Limb (tissue), 2 donors: Measurements from ENCODE around the gene NCOA3.

Experiments
- DNase-seq, 2 donors: peaks; one replicate each; pipeline ENCODE4 v3.0.0-alpha.2; 2016; ENCODE audit errors: extremely low spot score in 2 of 2

Gene NCOA3

DNA sequence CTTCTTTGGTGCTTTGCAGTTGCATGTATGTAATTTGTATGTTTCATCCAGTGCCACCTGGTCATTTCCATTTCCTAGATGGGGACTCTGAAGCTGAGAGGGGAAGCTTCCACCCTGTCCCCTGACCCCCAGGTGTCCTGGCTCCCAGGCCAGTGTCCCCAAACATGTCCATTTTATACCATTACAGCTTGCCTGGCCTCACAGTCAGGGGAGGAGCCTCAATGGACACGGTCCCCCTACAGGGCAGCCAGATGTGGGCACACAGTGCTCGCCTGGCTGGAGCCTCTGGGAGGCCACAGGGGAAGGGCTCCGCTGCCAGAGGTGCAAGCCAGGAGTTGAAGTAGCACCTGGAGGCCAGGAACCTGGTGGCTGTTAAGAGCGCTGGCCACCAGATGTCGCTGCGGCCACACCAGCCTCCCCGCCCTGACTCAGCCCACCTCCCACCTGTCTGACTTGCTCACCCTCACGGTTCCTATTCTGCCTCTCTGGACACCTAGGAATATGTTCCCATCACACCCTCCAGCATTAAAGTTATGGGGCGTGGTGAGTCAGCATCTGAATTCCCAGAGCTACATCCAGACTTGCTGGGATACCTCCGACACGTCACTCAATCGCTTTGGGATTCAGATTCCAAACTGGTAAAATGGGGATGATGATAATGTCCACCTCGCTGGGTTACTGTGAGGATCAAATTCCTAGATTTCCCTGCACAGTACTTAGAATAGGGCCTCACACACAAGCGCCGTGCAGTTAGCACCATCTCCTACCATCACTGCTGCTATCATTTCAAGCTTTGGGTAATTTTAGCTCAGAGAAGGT is 176.2 kb downstream of the NCOA3 start:
- DNase-seq, result peak; percentile 30 to 84

DNA sequence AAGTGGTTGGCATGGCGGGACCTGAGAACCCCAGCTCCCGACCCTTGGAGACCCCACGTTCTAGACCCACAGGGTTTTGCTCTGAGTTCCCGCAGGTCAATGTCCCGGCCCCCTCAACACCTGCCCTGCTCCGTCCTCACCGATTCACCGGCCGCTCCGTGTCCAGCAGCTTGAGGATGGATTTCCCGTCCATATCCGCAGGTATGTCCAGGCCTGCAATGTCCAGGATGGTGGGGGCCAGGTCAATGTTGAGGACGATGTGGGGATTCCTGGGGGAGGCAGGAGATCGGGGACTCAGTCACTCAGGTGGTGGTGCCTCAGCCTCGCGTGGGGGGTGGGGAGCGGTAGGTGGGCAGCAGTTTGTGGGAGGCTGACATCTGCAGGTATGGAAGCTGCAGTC is 176.8 kb downstream of the NCOA3 start:
- no peak for DNase-seq

DNA sequence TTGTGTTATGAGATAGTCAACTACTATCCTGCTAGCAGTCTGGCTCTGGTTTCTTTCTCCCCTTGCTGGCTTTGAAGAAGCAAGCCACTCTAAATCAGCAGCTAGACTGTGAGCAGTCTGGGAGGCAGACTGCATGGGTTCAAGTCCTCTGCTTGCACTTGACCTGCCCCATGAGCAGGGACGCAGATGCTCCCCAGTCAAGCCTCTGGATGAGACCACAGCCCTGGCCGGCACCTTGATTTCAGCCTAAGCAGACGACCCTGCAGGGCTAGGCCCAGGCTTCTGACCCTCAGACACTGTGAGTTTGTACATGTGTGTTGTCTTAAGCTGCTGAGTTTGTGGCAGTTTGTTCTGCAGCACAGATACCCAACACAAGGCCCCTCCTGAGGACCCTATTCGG is 177.8 kb downstream of the NCOA3 start:
- no peak for DNase-seq

DNA sequence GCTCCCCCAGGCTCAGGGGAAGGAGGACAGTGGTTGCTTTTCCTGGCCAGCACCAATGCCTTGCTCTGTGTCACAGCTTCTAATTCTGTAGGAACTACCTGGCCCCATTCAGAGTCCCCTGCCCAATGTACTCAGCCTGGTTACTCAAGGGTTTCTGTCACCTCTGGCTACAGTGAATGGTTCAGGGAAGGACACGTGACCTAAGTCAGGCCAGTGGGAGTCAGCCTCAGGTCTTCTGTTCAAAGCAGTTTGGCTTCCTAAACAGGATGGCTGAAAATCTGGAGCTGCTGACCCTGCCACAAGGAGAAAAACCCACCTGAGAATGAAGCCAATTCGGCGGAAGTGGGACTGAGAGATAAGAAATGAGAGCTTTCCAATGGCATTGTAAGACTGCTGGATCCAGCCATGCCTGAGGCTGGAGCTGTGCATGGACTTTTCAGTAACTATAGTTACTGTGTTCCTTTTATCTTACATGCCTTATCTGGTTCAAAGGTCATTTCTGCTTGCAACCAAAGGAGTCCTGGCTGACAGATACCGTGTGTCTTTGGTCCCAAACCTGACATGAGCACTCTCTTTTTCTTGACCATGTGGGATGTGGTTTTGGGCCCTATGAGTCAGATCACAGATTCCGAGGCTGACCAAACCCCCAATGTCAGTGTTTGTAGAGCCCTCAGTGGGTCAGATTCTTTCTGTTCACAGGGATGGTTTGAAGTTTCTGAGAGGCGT is 179.3 kb downstream of the NCOA3 start:
- no peak for DNase-seq

DNA sequence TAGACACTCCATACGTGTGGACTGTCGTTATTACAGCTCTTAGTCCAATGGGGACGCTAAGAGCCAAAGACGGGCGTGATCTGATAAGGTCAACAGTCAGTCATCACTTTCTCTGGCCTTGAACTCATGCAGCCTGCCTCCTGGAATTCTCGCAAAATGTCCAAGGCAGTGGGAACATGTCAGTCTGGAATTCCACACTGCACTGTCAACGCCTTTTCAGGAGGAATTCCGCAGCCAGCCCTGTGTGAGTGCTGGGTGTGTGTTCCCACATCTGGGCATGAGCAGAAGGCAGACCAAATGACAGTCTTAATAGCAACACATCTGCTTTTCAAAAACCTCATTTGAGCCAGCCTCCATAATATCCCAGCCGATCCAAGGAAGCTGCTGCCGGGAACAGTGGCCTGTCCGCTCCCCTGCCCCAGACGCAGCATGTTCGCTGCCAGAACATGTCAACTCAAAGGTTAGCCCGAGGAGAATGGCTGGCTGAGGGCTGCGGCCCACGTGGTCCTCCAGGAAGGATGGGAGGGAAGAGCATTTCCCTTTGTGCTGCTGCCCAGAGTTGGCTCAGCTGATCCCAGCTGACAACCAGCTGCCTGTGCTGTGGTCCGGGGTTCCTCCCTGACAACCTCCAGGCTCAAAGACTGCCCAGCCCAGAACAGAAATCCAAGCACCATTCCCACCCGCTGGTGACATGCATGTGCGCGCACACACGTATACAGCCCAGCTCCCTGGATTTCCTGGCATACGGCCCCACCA is 180.5 kb downstream of the NCOA3 start:
- DNase-seq, result peak; percentile 62 to 65

DNA sequence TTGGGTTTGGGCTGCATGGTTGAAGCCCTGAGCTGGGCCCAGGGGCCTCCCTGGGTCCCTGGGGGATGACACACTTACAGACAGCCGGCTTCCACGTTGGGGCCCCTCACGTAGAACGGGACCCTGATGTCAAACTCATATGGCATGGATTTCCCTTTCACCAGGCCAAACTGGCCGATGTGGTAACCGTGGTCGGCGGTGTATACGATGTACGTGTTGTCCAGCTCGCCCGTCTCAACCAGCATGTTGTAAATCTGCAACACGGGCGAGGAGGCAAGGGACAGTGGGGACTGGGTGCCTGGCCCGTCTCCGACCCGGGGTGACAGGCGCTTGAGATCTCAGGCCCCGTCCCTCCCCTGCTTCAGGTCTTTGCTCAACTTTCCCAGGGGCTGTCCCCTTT is 181.2 kb downstream of the NCOA3 start:
- DNase-seq, result no peak

DNA sequence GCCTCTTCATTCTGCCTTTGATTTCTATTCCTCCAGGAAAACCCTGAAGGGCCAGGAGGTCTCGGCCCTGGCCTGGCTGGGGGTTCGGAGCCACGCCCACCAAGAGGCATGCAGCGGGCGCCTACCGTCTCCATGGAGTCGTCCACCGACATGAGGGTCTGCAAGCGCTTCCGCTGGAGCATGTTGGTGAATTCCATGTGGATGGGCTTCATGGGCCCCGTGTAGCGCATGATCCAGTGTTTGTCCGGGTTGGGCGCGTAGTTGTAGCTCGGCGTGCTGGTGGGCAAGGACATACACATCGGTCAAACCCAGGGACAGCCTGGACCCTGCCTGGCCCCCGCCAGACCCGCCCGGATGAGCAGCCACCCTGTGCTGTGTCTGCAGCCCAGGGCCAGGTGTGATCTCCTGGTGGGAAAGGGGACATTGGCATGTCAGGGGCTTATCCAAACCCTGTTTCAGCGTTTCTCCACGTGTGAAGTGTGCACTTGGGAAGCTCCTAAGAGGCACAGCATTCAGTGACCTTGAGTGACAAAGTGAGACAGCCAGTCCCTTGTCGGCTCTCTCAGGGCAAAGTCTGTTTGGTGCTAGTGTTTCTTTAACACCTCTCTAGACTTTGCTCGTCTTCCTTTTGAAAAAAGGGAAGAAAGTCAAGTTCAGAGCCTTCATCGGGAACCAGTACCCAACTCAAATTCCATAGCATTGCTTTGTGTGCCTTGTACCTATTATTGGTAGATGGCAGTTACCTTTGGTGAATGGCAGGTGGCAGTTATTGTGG is 182.8 kb downstream of the NCOA3 start:
- no peak for DNase-seq

DNA sequence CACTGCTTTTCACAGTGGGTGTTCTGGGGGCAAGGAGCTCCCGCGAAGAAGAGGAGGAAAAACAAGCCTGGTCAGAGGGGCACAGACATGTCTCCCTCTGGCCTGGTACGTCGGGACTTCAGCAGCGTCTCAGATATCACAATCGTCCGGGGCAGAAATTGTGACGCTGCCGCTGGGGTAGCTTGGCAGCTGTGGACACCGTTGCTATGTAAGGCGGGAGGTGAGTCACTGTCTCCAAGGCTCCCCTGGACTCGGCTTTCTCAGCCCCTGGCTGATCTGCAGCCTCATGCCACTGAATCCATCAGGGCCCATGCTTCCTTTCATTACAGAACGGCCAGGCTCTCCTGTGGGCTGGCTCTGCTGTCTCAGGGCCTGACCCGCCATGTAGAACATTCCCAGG is 184.9 kb downstream of the NCOA3 start:
- DNase-seq, result peak in 1 of 2 donors; percentile 55

DNA sequence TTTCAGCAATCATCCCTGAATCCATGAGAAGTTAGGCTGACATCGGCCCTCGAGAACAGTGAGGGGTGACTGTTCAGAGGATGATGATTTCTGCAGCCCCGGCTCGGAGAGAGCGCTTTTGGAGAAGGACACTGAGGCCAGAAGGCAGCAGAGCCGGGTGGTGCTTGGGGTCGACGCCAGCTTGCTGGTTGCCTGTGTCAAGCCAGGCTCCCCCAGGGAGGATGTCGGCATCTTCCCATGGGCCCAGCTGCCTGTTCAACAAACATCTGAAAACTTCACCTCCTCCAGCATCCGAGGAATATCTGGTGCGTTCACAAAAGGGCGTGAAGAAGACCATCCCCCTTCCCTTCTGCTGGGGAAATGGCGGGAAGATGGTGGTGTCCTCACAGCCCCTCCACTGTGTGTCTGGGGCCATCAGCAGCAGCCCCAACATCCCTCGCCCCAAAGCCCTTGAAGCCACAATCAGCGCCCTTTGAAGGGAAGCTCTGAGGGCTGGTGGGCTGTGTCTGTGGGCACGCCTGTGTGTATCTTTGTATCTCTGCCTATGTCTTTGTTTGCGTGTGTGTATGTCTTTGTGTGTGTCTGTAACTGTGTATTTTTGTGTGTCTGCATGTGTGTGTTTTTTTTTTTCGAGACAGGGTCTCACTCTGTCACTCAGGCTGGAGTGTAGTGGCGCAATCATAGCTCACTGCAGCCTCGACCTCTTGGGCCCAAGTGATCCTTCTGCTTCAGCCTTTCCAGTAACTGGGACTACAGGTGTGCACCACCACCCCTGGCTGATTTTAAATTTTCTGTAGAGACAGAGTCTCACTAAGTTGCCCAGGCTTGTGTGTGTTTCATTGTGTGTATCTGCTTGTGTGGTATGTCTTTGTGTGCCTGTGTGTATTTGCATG is 185.7 kb downstream of the NCOA3 start:
- DNase-seq, result no peak

DNA sequence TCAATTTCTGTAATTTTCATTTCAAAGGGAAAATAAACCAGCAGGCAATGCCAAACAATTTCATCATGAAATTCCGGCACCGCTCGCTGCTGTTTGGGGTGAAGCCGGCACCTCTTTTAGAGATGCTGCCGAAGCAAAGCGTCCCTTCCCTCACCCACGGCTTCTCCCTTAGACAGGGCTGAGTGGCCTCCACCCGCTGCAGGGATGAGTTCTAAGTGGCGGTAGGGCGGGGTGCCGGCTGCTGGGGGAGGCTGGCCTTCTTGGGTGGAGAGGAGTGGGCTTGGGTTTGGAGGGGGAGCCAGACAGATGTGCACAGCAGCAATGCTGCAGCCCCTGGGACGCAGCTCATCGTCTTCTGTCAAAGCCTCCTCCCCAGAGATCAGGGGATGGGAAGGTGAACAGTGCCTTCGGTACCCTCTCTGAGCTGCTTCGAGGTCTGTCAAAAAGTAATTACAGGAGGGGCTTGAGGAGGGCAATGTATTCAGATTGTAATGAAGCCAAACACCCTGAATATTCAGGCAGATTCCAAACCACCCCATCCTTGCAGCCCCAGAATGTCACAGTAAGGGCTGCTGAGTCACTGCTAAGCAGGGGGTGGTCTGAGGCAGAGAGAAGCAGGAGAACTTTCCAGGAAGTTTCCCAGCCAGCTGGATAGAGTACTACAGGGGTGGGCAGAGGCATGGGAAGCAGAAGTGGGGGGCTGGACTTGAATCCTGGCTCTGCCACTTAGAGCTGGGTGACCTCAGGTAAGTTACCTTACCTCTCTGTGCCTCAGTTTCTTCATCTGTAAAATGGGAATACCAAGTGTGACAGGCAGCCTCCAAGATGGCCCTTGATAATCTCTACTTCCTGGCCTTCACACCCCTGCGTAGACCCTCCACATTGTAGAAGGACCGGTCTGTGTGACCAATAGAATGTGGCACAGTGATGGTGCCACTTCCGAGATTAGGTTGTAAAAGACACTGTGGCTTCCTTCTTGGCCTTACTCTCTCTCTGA is 187.0 kb downstream of the NCOA3 start:
- DNase-seq, result no peak

DNA sequence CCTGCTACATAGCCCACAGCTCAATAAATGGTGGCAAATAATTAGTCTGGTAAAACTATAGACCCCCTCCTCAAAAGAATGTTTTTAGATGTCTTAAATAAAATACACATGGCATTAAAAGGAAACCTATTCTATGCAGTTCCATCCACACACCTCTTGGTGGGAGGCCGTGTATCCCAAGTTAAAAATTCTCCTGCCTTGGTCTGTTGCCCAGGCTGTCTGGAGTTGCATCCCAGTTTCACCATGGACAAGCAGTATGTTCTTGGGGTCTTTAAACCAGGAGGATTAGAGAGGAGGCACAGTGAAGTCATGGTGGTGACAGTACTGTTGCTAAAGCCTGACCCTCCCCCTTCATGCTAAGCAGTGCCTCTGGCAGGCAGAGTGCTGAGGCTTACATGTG is 188.0 kb downstream of the NCOA3 start:
- no peak for DNase-seq

DNA sequence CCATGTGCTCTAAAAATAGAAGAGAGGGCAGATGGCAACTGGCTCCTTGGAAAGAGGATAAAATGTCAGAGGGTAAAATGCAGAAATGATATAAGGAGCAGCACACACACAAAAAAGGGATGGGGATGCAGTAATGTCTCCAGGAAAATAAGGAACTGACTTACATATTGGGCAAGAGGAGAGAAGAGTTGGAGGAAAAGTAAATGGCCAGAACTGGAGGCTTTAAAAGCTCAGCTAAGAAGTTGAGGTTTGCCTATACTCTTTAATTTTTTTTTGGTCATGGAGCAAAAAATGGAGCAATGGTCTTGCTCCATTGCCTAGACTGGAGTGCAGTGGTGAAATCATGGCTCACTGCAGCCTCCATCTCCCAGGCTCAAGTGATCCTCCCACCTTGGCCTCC is 189.9 kb downstream of the NCOA3 start:
- DNase-seq, result no peak

DNA sequence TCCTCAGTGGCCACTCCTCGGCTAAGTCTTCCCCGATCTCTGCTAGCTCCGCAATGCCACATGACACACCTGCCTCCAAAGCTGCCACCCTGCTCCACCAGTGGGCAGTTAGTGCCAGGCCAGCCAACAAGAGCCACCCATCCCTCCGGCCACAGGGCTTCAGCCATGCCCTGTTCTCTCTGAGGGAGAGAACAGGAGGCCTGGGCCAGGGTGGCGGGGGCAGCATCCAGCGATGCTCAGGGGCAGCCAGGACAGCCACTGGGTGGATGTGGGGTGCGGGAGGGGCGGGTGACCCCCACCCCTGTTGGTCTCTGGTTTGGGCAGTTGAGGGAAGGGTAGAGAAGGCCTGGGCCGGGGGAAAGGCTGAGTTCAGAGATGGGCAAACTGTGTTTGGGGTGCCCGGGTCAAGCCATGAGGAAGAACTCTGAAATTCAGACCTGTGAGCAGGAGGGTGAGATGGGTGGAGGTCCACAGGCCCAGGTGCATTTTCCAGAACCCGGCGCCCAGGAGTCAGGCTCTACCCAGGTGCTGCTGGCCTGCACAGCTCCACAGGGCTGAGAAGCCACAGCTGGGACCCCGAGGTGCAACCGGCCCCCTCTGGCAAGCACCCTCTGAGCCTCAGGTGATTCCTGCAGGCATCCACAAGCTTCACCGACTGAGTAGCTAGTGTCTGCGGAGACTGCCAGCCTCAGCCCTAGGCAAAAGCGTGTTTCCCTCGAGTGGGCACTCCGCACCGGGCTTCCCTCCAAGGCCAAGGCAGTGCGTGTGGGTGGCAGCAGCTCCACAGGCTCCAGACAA is 192.5 kb downstream of the NCOA3 start:
- no peak for DNase-seq

DNA sequence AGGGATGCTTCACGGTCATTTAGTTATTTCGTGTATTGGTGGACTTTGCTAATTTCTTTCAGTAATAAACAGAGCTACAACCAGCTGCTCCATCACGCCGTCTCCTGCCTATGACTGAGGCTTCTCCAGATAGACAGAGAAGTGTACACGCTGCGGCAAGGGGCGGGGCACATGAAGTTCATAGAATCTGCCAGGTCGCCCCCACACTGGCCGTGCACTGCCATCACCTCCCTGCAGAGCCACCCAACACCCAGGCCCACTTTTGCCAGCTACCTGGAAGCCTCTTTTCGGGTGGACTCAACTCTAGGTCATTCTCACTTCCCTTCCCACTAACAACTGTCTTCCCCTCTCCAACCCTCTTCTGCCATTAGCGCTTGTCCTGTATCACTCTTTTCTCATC is 195.2 kb downstream of the NCOA3 start:
- no peak for DNase-seq

DNA sequence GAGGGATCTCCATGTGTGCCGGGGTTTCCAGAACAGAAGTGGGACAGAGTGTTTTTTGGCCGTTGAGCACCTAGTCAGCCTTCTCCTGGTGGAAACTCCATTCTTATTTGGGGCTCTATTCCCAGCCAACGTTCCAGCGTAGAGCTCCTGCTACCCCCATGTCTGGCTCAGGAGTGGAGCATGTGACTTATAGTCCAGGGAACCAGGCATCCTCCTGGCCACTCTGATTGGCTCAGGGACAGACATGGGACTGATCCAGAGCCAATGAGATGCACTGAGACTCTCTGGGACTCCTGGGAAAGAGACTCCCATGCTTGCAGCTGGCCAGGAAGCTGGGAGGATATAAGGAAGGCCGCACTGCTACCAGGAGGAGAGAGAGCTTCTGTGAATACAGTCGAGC is 196.5 kb downstream of the NCOA3 start:
- no peak for DNase-seq

DNA sequence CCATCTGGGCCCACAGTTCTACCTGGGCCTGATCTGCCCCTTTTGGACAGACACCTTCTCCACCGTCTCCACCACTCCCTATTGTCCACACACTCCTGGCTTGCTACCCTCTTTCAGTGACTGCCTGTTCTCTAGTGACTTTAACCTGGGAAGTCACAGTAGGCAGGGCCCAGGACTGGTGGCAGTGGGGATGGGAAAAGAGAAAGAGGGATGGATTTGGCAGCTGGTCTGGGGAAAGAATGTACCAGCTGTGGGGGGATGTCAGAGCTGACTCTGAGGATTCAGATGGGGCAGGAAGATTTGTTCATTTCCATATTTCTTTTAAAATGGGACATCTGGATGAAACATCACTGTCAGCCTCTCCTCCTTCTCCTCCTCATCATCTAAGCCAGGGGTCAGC is 198.1 kb downstream of the NCOA3 start:
- peak in 1 of 2 donors; percentile 21 for DNase-seq

DNA sequence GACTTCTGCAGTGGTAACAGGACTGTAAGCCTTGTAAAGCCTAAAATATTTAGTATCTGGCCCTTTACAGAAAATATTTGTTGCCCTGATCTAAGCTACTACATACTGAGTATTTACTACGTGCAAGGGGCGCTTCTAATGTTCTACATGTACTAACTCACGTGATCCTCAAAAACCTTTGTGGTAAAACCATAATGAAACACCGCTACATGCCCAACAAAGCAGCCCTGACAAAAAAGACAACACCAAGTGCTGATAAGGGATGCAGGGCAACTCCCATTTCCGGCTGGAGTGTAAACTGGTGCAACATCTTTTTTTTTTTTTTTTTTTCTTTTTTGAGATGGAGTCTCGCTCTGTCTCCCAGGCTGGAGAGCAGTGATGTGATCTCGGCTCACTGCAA is 198.6 kb downstream of the NCOA3 start:
- no peak for DNase-seq

DNA sequence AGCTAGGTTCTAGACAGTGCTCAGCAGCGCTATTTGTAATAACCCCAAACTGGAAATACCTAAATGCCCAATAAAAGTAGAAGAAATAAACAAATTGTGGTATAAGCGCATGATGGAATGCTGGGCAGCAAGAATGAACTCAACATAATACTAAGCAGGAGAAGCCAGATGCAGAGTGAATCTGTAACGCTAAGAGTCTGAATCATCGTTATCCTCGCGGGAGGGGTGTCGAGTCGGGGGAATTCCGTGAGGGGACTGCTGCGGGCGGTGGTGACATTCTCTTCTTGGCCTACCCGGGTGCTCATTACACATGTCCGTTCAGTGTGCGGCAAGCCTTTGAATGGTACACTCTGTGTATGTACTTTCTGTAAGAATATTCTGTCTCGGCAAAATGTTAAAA is 199.9 kb downstream of the NCOA3 start:
- DNase-seq, result no peak
